Activated T-helper 2 cell treated with anti-CD3 and anti-CD28 coated beads, Interferon-gamma antibody, Interleukin-2, Interleukin-4, amounts not matched to agents 10 μg/mL and 5 μg/mL and 100 μg/mL, durations not matched to agents 14 hours and 24 hours and 36 hours (primary cell): Measurements from ENCODE around the gene DTYMK. TPM values are rescaled to one million over a fixed set of nuclear protein-coding genes. Genes with fewer than 3 reads are reported as not detected.
"Not testable (repeated sequence)": the region's sequence is repeated elsewhere in the genome, so short reads cannot be mapped to it uniquely, and the experiment has no call there.

Experiments
- DNase-seq: peaks from one replicate; pipeline ENCODE4 v3.0.0; 2021; ENCODE audit warnings: low spot score
- H3K27ac Mint-ChIP-seq: one replicate; pipeline ENCODE4 v1.8.0; 2021; ENCODE audit warnings: mixed read lengths
- H3K27me3 Mint-ChIP-seq: one replicate; pipeline ENCODE4 v1.8.0; 2021; ENCODE audit warnings: low read depth, mixed read lengths
- H3K36me3 Mint-ChIP-seq: one replicate; pipeline ENCODE4 v1.8.0; 2021; ENCODE audit warnings: low read depth, mixed read lengths
- H3K4me1 Mint-ChIP-seq: one replicate; pipeline ENCODE4 v1.8.0; 2021; ENCODE audit warnings: low read depth, mixed read lengths
- H3K4me3 Mint-ChIP-seq: one replicate; pipeline ENCODE4 v1.8.0; 2021; ENCODE audit warnings: low read depth, mild to moderate bottlenecking, moderate library complexity, mixed read lengths
- H3K9me3 Mint-ChIP-seq: one replicate; pipeline ENCODE4 v1.8.0; 2021; ENCODE audit warnings: mixed read lengths
- intact Hi-C: fragments of 100-400 bp; cut with micrococcal nuclease; formaldehyde crosslinking; loops from one replicate; pipeline ENCODE4 v1.15.1; 2023
- total RNA-seq: library from RNA; stranded (reverse); gene quantifications from 2 replicates; pipeline ENCODE4 v1.2.3, GENCODE V29; 2022

DTYMK gene
- total RNA-seq, 1 donor from 2014 or later = 98.2 TPM

- H3K4me3 Mint-ChIP-seq, H3K27me3 Mint-ChIP-seq, DNase-seq, H3K27ac Mint-ChIP-seq, intact Hi-C loops, H3K9me3 Mint-ChIP-seq, H3K4me1 Mint-ChIP-seq: not testable (repeated sequence)
- H3K36me3 Mint-ChIP-seq = peaks cover 37% of the 10 kb centered on the region
Observed at GRCh38 chr2:241662731-241663130, 23.9 kb downstream of the DTYMK start.

GRCh38 chr2:241660593-241661213 is 25.9 kb downstream of the DTYMK start:
- H3K9me3 Mint-ChIP-seq = no peaks in the 10 kb centered on the region
- H3K27ac Mint-ChIP-seq = no peak overlapping the region
- H3K4me3 Mint-ChIP-seq = no peak overlapping the region
- no peak for DNase-seq
- intact Hi-C loops = no loop called here
- peaks cover 43% of the 10 kb centered on the region for H3K36me3 Mint-ChIP-seq
- no peaks in the 10 kb centered on the region for H3K27me3 Mint-ChIP-seq
- H3K4me1 Mint-ChIP-seq = peaks cover 8% of the 10 kb centered on the region

- Mint-ChIP-seq H3K36me3 (peaks cover 51% of the 10 kb centered on the region), H3K4me3 (no peak overlapping the region), H3K27me3 (no peaks in the 10 kb centered on the region), H3K27ac (no peak overlapping the region), H3K4me1 (no peaks in the 10 kb centered on the region), H3K9me3 (no peaks in the 10 kb centered on the region)
- peak; percentile 31 for DNase-seq
- intact Hi-C loops = no loop called here
Observed at GRCh38 chr2:241659150-241659739, 27.4 kb downstream of the DTYMK start.

GRCh38 chr2:241658296-241658695 is 28.3 kb downstream of the DTYMK start:
- H3K9me3 Mint-ChIP-seq = no peaks in the 10 kb centered on the region
- H3K27ac Mint-ChIP-seq = no peak overlapping the region
- no peaks in the 10 kb centered on the region for H3K27me3 Mint-ChIP-seq
- H3K4me3 Mint-ChIP-seq = no peak overlapping the region
- no peaks in the 10 kb centered on the region for H3K4me1 Mint-ChIP-seq
- intact Hi-C loops = no loop called here
- peaks cover 51% of the 10 kb centered on the region for H3K36me3 Mint-ChIP-seq
- DNase-seq = no peak

- Mint-ChIP-seq H3K27ac (no peak overlapping the region), H3K4me3 (no peak overlapping the region), H3K9me3 (no peaks in the 10 kb centered on the region), H3K27me3 (no peaks in the 10 kb centered on the region), H3K4me1 (no peaks in the 10 kb centered on the region), H3K36me3 (peaks cover 55% of the 10 kb centered on the region)
- intact Hi-C loops = no loop called here
- DNase-seq = no peak
Observed at GRCh38 chr2:241657786-241658254, 28.8 kb downstream of the DTYMK start.

GRCh38 chr2:241656190-241656741 is 30.3 kb downstream of the DTYMK start:
- no peak overlapping the region for H3K4me3 Mint-ChIP-seq
- no peak for DNase-seq
- no peaks in the 10 kb centered on the region for H3K27me3 Mint-ChIP-seq
- peaks cover 59% of the 10 kb centered on the region for H3K36me3 Mint-ChIP-seq
- no peak overlapping the region for H3K27ac Mint-ChIP-seq
- H3K4me1 Mint-ChIP-seq = no peaks in the 10 kb centered on the region
- no peaks in the 10 kb centered on the region for H3K9me3 Mint-ChIP-seq
- intact Hi-C loops = no loop called here

GRCh38 chr2:241655516-241656189 is 31.0 kb downstream of the DTYMK start:
- H3K36me3 Mint-ChIP-seq = peaks cover 58% of the 10 kb centered on the region
- intact Hi-C loops = no loop called here
- no peak overlapping the region for H3K27ac Mint-ChIP-seq
- no peak for DNase-seq
- no peaks in the 10 kb centered on the region for H3K9me3 Mint-ChIP-seq
- H3K4me1 Mint-ChIP-seq = no peaks in the 10 kb centered on the region
- no peak overlapping the region for H3K4me3 Mint-ChIP-seq
- H3K27me3 Mint-ChIP-seq = no peaks in the 10 kb centered on the region

- Mint-ChIP-seq H3K4me1 (no peaks in the 10 kb centered on the region), H3K36me3 (peaks cover 48% of the 10 kb centered on the region), H3K9me3 (no peaks in the 10 kb centered on the region), H3K27me3 (no peaks in the 10 kb centered on the region), H3K27ac (no peak overlapping the region), H3K4me3 (no peak overlapping the region)
- no peak for DNase-seq
- intact Hi-C loops = no loop called here
Observed at GRCh38 chr2:241654551-241654950, 32.1 kb downstream of the DTYMK start.

- peaks cover 44% of the 10 kb centered on the region for H3K36me3 Mint-ChIP-seq
- no peak for DNase-seq
- no peaks in the 10 kb centered on the region for H3K9me3 Mint-ChIP-seq
- no peak overlapping the region for H3K4me3 Mint-ChIP-seq
- H3K27ac Mint-ChIP-seq = no peak overlapping the region
- intact Hi-C loops = no loop called here
- no peaks in the 10 kb centered on the region for H3K4me1 Mint-ChIP-seq
- H3K27me3 Mint-ChIP-seq = no peaks in the 10 kb centered on the region
Observed at GRCh38 chr2:241653210-241653750, 33.3 kb downstream of the DTYMK start.

GRCh38 chr2:241652722-241653121 is 33.9 kb downstream of the DTYMK start:
- Mint-ChIP-seq H3K36me3 (peaks cover 42% of the 10 kb centered on the region), H3K27ac (no peak overlapping the region), H3K27me3 (no peaks in the 10 kb centered on the region), H3K9me3 (no peaks in the 10 kb centered on the region), H3K4me1 (no peaks in the 10 kb centered on the region), H3K4me3 (no peak overlapping the region)
- intact Hi-C loops = no loop called here
- DNase-seq = no peak

GRCh38 chr2:241652142-241652541 is 34.5 kb downstream of the DTYMK start:
- Mint-ChIP-seq H3K9me3 (no peaks in the 10 kb centered on the region), H3K4me1 (no peaks in the 10 kb centered on the region), H3K4me3 (no peak overlapping the region), H3K36me3 (peaks cover 39% of the 10 kb centered on the region), H3K27ac (no peak overlapping the region), H3K27me3 (no peaks in the 10 kb centered on the region)
- intact Hi-C loops = no loop called here
- no peak for DNase-seq

GRCh38 chr2:241649927-241650326 is 36.7 kb downstream of the DTYMK start:
- Mint-ChIP-seq H3K9me3 (no peaks in the 10 kb centered on the region), H3K27me3 (no peaks in the 10 kb centered on the region), H3K4me3 (no peak overlapping the region), H3K36me3 (peaks cover 25% of the 10 kb centered on the region), H3K4me1 (no peaks in the 10 kb centered on the region), H3K27ac (no peak overlapping the region)
- intact Hi-C loops = no loop called here
- DNase-seq = no peak

GRCh38 chr2:241649404-241649803 is 37.2 kb downstream of the DTYMK start:
- Mint-ChIP-seq H3K4me3 (no peak overlapping the region), H3K27me3 (no peaks in the 10 kb centered on the region), H3K9me3 (no peaks in the 10 kb centered on the region), H3K4me1 (no peaks in the 10 kb centered on the region), H3K27ac (no peak overlapping the region), H3K36me3 (peaks cover 28% of the 10 kb centered on the region)
- no peak for DNase-seq
- intact Hi-C loops = no loop called here
